Aorta (tissue), 5 donors: ENCODE results near the gene CLDN9. TPM values are rescaled to one million over a fixed set of nuclear protein-coding genes. Genes with fewer than 3 reads are reported as not detected.

Source experiments
- ATAC-seq: fragments of 200-7000 bp; cut with Tn5 transposase; one replicate; pipeline ENCODE4 v1.9.1; 2022; ENCODE audit warnings: moderate library complexity; ENCODE audit not compliant: low FRiP score
- DNase-seq, 2 donors: peaks; one replicate each; pipeline ENCODE4 v3.0.0-alpha.2; 2020
- H3K27ac ChIP-seq, 2 donors: one replicate each; pipeline ENCODE4 v1.5.1; 2013; ENCODE audit warnings: low read length in 2 of 2, mild to moderate bottlenecking in 2 of 2, moderate library complexity in 2 of 2, control low read depth in 1 of 2, inconsistent platforms in 1 of 2, low read depth in 1 of 2
- H3K27me3 ChIP-seq, 2 donors: one replicate each; pipeline ENCODE4 v1.6.1; 2013; ENCODE audit warnings: control low read depth in 1 of 2, low read length in 1 of 2, mild to moderate bottlenecking in 1 of 2, moderate library complexity in 1 of 2; ENCODE audit not compliant: insufficient read depth in 2 of 2, control insufficient read depth in 1 of 2
- H3K36me3 ChIP-seq, 2 donors: one replicate each; pipeline ENCODE4 v1.6.1; 2013; ENCODE audit warnings: control low read depth in 1 of 2, low read length in 1 of 2, mild to moderate bottlenecking in 1 of 2; ENCODE audit not compliant: insufficient read depth in 2 of 2, control insufficient read depth in 1 of 2
- H3K4me1 ChIP-seq, 2 donors: one replicate each; pipeline ENCODE4 v1.6.1; 2013; ENCODE audit warnings: low read length in 2 of 2, control low read depth in 1 of 2, mild to moderate bottlenecking in 1 of 2, moderate library complexity in 1 of 2; ENCODE audit not compliant: insufficient read depth in 2 of 2, control insufficient read depth in 1 of 2
- H3K4me3 ChIP-seq, 2 donors: one replicate each; pipeline ENCODE4 v1.5.1; 2013; ENCODE audit warnings: low read length in 2 of 2, control low read depth in 1 of 2, mild to moderate bottlenecking in 1 of 2
- H3K9me3 ChIP-seq: one replicate; pipeline ENCODE4 v1.6.1; 2013; ENCODE audit warnings: mild to moderate bottlenecking, low read length; ENCODE audit not compliant: control insufficient read depth
- WGBS, 2 donors: extraction: QIAGEN DNeasy Blood & Tissue Kit; methylation state at CpG; one replicate each; pipeline ENCODE4 v1.1.7; 2013; 5-methylcytosine and 5-hydroxymethylcytosine counted together
- intact Hi-C, 2 donors: fragments of 100-400 bp; cut with DNase I; formaldehyde crosslinking; loops; one replicate each; pipeline versions ENCODE4 v1.14.2 to v1.15.0; 2022
- polyA plus RNA-seq, 2 donors: library from polyadenylated mRNA; stranded (reverse); fragments of 200-250 nt; gene quantifications; one replicate each; pipeline ENCODE4 v1.2.3, GENCODE V29; 2013
- total RNA-seq, 2 donors: library from RNA; stranded (reverse); fragmentation: NEBNext Ultra II Directional; extraction: Animal tissue kit (Norgen Biotek cat#: 25700); gene quantifications; one replicate each; pipeline ENCODE4 v1.2.1, GENCODE V29; 2021
- donor health status: healthy with polysubstance abuse.
- donor health status: Bipolar disorder and iron deficiency.
- donor health status: DM: no; HTN: no; CAD: no.
- donor health status: DM: no; HTN: no; CAD: no.
- donor health status: DM: yes; HTN: yes; CAD: no.

The CLDN9 gene
- total and polyA plus RNA-seq, 4 donors, result 0.18 to 0.20 TPM; not detected in 2

DNA sequence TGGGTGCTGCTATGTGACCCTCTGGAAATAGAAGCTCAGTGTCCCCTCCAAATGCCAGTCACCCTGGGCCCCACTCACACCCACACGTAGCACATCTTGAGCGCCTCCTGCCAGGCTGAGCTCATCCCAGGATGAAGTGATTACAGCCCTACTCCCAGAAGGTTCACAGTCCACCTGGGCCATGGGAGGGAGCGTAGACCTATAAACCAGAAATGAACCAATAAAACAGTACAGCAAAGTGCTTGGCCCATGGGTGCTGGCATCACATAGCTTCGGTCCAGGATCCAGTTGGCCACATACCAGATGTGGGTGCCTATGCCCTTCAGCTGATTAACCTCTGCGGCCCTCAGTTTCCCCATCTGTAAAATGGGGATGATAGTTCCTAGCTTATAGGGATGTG is 26.2 kb downstream of the CLDN9 start:
- Histone ChIP-seq H3K4me1 (no peaks in the 10 kb centered on the region), H3K9me3 (no peaks in the 10 kb centered on the region), H3K4me3 (no peak overlapping the region), H3K36me3 (no peaks in the 10 kb centered on the region), H3K27ac (no peak overlapping the region), H3K27me3 (peaks cover 0 to 1% of the 10 kb centered on the region in 2 donors)
- WGBS, 2 donors, result 79 to 84% methylated on average over 5 of the region's 5 CpGs
- intact Hi-C loops, result no loop called here
- ATAC-seq, result no peak
- no peak for DNase-seq

DNA sequence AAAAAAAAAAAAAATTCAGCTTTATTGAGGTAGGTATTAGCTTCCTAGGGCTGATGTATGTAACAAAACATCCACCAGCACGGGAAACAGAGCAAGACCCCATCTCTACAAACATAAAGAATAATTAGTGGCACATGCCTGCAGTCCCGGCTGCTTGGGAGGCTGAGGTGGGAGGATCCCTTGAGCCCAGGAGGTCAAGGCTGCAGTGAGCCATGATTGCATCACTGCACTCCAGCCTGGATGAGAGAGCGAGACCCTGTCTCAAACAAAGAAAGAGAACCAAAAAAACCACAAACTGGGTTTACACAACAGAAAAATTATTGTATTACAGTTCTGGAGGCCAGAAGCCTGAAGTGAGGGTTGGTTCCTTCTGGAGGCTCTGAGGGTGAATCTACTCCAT is 29.7 kb downstream of the CLDN9 start:
- H3K27me3 ChIP-seq, result peaks cover 0 to 1% of the 10 kb centered on the region in 2 donors
- WGBS, 2 donors, result 84 to 93% methylated on average over 3 of the region's 3 CpGs
- no peak overlapping the region for H3K27ac ChIP-seq

DNA sequence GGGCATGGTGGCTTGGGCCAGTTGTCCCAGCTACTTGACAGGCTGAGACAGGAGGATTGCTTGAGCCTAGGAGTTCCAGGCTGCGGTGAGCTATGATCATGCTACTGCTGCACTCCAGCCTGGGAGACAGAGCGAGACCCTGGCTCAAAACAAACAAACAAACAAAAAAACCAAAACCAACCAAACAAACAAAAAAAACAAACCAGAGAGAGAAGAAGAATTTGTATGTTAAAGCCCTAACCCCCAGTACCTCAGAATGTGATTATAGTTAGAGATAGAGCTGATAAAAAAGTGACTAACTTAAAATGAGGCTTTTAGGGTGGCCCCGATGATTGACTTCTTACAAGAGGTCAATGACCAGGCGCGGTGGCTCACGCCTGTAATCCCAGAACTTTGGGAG is 32.0 kb downstream of the CLDN9 start:
- no peak for DNase-seq
- no peaks in the 10 kb centered on the region for H3K36me3 ChIP-seq
- no peaks in the 10 kb centered on the region for H3K4me1 ChIP-seq
- no peak overlapping the region for H3K27ac ChIP-seq
- 88 to 91% methylated on average over 6 of the region's 6 CpGs for WGBS, 2 donors
- intact Hi-C loops, result no loop called here
- H3K9me3 ChIP-seq, result no peaks in the 10 kb centered on the region
- no peaks in the 10 kb centered on the region for H3K27me3 ChIP-seq
- no peak for ATAC-seq
- H3K4me3 ChIP-seq, result no peak overlapping the region

More for the DNA sequence above, 29.7 kb downstream of the CLDN9 start:
- ATAC-seq (no peak), DNase-seq (no peak)
- no peaks in the 10 kb centered on the region for H3K9me3 ChIP-seq
- intact Hi-C loops, result no loop called here
- H3K4me1 ChIP-seq, result no peaks in the 10 kb centered on the region
- H3K4me3 ChIP-seq, result no peak overlapping the region
- H3K36me3 ChIP-seq, result no peaks in the 10 kb centered on the region

DNA sequence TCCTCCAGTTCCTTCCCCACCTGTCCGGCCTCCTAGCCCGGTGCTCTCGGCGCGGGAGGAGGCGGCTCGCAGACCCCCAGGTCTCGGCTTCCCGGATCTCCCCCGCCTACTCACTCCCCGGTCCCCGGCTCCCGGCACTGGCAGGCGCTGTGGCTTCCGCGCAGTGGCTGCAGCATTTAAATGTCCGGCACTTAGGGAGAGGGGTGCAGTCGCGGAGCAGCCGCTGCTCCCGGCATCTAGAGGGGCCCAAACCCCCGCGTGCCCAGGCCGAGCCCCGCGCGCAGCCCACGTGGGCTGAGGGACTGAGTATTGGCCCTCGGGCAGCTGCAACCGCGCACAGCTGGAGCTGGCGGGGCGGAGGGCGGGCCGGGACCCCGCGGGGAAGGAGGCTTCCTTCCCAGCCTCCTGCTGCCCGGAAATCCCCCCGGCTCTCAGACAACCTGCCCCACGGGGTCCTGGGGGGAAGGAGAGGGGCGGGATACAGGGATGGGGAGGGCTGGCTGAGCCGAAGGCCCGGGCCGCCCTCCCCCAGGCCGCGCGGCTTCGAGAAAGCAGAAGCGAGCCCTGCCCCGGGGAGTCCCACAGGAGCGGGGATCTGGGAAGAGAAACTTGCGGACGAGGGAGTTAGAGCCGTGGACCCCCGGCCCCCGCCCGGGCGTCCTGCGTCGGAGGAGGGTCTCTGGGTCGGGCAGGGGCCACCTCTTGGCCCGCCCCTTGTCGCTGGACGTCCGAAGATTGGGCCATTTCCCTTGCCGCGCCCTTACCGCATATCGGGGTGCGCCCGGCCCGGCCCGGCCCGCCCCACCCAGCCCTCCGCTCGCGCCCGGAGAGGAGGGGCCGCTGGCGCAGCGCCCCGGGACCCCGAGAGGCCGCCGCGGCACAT is 33.3 kb downstream of the CLDN9 start, which contains the start of gene MMP25:
Gene MMP25, plus strand, starts transcription at position 804 of the 883 bp plus-strand sequence. CDS start 357 bp downstream, outside the sequence.
- intact Hi-C loops, result no loop called here
- Histone ChIP-seq H3K36me3 (no peaks in the 10 kb centered on the region), H3K9me3 (no peaks in the 10 kb centered on the region), H3K27me3 (no peaks in the 10 kb centered on the region), H3K27ac (no peak within 1 kb of the TSS), H3K4me3 (no peak within 1 kb of the TSS), H3K4me1 (no peaks in the 10 kb centered on the region)
- DNase-seq, result peak in 1 of 2 donors; percentile 71
- ATAC-seq, result peak; percentile 58
- 0 to 1% methylated on average over 51 to 86 of the region's 86 CpGs for WGBS, 2 donors

DNA sequence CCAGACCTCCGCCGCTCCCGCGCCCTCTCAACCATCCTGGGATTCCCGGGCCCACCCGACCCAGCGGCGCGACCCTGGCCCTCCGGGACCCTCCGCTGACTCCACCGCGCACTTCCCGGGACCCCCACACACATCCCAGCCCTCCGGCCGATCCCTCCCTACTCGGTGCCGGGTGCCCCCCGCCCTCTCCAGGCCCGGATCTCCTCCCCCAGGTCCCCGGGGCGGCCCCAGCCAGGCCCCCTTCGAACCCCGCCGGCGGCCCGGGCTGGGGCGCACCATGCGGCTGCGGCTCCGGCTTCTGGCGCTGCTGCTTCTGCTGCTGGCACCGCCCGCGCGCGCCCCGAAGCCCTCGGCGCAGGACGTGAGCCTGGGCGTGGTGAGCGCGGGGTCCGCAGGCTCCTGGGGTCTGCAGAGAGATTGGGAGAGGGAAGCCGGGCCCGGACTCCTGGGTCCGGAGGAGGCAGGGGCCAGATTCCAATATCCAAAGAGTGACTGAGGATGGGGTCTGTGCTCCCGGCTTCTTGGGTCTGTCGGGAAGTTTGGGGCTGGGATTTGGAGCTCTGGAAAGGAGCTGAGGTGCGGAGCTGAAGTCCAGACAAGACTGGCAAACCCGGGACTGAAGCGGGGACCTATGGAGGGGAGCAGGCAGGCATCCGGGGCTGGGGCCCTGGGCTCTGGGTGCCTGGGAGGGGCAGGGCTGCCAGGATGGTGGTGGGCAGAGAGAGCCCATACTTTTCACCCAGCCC is 34.1 kb downstream of the CLDN9 start:
- intact Hi-C loops, result no loop called here
- DNase-seq (no peak), ATAC-seq (no peak)
- WGBS, 2 donors, result 1 to 2% methylated on average over 42 to 54 of the region's 54 CpGs
- Histone ChIP-seq H3K36me3 (no peaks in the 10 kb centered on the region), H3K9me3 (no peaks in the 10 kb centered on the region), H3K27ac (no peak overlapping the region), H3K4me1 (no peaks in the 10 kb centered on the region), H3K4me3 (no peak overlapping the region), H3K27me3 (no peaks in the 10 kb centered on the region)

DNA sequence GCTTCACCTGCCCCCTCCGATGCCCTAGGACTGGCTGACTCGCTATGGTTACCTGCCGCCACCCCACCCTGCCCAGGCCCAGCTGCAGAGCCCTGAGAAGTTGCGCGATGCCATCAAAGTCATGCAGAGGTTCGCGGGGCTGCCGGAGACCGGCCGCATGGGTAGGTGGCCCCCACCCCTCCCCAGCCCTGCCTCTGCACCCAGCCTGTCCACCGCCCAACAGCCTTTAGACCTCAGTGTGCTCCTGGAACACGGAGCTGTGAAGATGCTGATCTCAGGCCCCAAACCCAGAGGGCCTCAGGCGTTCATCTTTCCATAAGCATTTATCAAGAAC is 34.6 kb downstream of the CLDN9 start:
- Histone ChIP-seq H3K27ac (no peak overlapping the region), H3K9me3 (no peaks in the 10 kb centered on the region), H3K36me3 (no peaks in the 10 kb centered on the region), H3K27me3 (no peaks in the 10 kb centered on the region), H3K4me3 (no peak overlapping the region), H3K4me1 (no peaks in the 10 kb centered on the region)
- intact Hi-C loops, result no loop called here
- 9 to 11% methylated on average over 13 of the region's 13 CpGs for WGBS, 2 donors
- ATAC-seq (no peak), DNase-seq (no peak)

DNA sequence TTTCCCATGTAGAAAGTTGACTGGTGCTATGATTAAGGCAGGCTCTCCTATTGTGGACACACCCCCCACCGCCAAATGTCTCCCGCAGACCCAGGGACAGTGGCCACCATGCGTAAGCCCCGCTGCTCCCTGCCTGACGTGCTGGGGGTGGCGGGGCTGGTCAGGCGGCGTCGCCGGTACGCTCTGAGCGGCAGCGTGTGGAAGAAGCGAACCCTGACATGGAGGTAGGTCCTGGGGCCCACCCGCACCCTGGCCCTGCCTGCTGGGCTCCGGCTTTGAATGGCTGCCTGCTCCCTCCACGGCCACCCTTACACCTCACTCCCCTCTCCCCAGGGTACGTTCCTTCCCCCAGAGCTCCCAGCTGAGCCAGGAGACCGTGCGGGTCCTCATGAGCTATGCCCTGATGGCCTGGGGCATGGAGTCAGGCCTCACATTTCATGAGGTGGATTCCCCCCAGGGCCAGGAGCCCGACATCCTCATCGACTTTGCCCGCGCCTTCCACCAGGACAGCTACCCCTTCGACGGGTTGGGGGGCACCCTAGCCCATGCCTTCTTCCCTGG is 37.3 kb downstream of the CLDN9 start:
- intact Hi-C loops, result no loop called here
- no peak for DNase-seq
- Histone ChIP-seq H3K36me3 (no peaks in the 10 kb centered on the region), H3K4me1 (no peaks in the 10 kb centered on the region), H3K4me3 (no peak overlapping the region), H3K9me3 (no peaks in the 10 kb centered on the region), H3K27ac (no peak overlapping the region), H3K27me3 (no peaks in the 10 kb centered on the region)
- no peak for ATAC-seq
- 74 to 79% methylated on average over 26 of the region's 26 CpGs for WGBS, 2 donors

DNA sequence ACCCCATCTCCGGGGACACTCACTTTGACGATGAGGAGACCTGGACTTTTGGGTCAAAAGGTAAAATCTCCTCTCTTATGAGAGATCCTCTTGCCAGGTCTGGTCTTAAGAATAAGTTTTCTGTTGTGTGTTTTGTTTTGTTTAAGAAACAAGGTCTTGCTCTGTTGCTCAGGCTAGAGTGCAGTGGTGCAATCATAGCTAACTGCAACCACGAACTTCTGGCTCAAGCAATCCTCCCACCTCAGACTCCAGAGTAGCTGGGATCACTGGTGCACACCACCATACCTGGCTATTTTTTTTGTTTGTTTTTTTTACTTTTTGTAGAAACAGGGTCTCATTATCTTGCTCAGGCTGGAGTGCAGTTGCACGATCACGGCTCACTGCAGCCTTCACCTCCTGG is 37.8 kb downstream of the CLDN9 start:
- intact Hi-C loops, result no loop called here
- H3K4me1 ChIP-seq, result no peaks in the 10 kb centered on the region
- H3K36me3 ChIP-seq, result no peaks in the 10 kb centered on the region
- no peaks in the 10 kb centered on the region for H3K27me3 ChIP-seq
- no peaks in the 10 kb centered on the region for H3K9me3 ChIP-seq
- WGBS, 2 donors, result 74 to 78% methylated on average over 5 of the region's 5 CpGs
- H3K27ac ChIP-seq, result no peak overlapping the region
- H3K4me3 ChIP-seq, result no peak overlapping the region
- DNase-seq, result no peak
- ATAC-seq, result no peak
